Type B pancreatic cell (in vitro differentiated cells): ENCODE measurements around the gene SPINK5. TPM values are rescaled to one million over a fixed set of nuclear protein-coding genes. Genes with fewer than 3 reads are reported as not detected.

ENCODE experiments used
- DNase-seq: peaks from one replicate; pipeline ENCODE4 v3.0.0; 2021; ENCODE audit warnings: mixed read lengths; ENCODE audit not compliant: unreplicated experiment; ENCODE audit errors: extremely low spot score
- H3K27ac Mint-ChIP-seq: 2 replicates; pipeline ENCODE4 v1.8.0; 2021; ENCODE audit warnings: mild to moderate bottlenecking, mixed read lengths
- H3K27me3 Mint-ChIP-seq: 2 replicates; pipeline ENCODE4 v1.8.0; 2021; ENCODE audit warnings: mixed read lengths
- H3K36me3 Mint-ChIP-seq: 2 replicates; pipeline ENCODE4 v1.8.0; 2021; ENCODE audit warnings: mixed read lengths
- H3K4me1 Mint-ChIP-seq: one replicate; pipeline ENCODE4 v1.8.0; 2021; ENCODE audit warnings: mixed read lengths; ENCODE audit not compliant: unreplicated experiment
- H3K4me3 Mint-ChIP-seq: 2 replicates; pipeline ENCODE4 v1.8.0; 2021; ENCODE audit warnings: mild to moderate bottlenecking, mixed read lengths
- H3K9me3 Mint-ChIP-seq: 2 replicates; pipeline ENCODE4 v1.8.0; 2021; ENCODE audit warnings: mixed read lengths
- total RNA-seq: library from RNA; stranded (reverse); gene quantifications from 2 replicates; pipeline ENCODE4 v1.2.1, GENCODE V29; 2021; ENCODE audit warnings: low replicate concordance
- TF ChIP-seq, protein P1 (sequence below): fragments of 200-600 bp; sonication (generic); conservative IDR thresholded peaks from 2 replicates; pipeline ENCODE4 v1.5.0; 2021; ENCODE audit warnings: antibody characterized with exemption, mild to moderate bottlenecking

Gene SPINK5
- total RNA-seq, 1 donor from 2014 or later, result 26.0 TPM

DNA sequence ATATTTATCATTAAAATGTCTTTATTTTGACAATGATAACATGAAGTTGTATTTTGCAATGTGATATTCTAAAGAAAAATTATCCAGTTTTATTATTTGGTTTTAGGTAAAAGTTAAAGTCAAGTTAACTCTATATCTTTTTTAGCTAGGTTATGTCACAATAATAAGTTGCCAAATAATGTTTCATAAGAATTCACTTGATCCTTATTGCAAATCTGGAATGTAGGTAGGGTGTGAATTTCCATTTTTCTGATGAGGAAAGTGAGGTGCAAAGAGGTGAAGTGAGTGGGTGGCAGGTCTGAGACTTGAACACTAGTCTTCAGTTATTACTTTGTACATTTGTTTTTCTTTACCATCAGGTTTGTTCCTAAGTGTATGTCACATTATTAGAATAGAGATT is 21.5 kb downstream of the SPINK5 start:
- H3K4me3 Mint-ChIP-seq, result no peak overlapping the region
- peaks cover 8% of the 10 kb centered on the region for H3K4me1 Mint-ChIP-seq
- TF ChIP-seq, protein P1, sequence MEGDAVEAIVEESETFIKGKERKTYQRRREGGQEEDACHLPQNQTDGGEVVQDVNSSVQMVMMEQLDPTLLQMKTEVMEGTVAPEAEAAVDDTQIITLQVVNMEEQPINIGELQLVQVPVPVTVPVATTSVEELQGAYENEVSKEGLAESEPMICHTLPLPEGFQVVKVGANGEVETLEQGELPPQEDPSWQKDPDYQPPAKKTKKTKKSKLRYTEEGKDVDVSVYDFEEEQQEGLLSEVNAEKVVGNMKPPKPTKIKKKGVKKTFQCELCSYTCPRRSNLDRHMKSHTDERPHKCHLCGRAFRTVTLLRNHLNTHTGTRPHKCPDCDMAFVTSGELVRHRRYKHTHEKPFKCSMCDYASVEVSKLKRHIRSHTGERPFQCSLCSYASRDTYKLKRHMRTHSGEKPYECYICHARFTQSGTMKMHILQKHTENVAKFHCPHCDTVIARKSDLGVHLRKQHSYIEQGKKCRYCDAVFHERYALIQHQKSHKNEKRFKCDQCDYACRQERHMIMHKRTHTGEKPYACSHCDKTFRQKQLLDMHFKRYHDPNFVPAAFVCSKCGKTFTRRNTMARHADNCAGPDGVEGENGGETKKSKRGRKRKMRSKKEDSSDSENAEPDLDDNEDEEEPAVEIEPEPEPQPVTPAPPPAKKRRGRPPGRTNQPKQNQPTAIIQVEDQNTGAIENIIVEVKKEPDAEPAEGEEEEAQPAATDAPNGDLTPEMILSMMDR, result no peak
- no peaks in the 10 kb centered on the region for H3K36me3 Mint-ChIP-seq
- DNase-seq, result no peak
- no peaks in the 10 kb centered on the region for H3K9me3 Mint-ChIP-seq
- H3K27me3 Mint-ChIP-seq, result no peaks in the 10 kb centered on the region
- H3K27ac Mint-ChIP-seq, result no peak overlapping the region

DNA sequence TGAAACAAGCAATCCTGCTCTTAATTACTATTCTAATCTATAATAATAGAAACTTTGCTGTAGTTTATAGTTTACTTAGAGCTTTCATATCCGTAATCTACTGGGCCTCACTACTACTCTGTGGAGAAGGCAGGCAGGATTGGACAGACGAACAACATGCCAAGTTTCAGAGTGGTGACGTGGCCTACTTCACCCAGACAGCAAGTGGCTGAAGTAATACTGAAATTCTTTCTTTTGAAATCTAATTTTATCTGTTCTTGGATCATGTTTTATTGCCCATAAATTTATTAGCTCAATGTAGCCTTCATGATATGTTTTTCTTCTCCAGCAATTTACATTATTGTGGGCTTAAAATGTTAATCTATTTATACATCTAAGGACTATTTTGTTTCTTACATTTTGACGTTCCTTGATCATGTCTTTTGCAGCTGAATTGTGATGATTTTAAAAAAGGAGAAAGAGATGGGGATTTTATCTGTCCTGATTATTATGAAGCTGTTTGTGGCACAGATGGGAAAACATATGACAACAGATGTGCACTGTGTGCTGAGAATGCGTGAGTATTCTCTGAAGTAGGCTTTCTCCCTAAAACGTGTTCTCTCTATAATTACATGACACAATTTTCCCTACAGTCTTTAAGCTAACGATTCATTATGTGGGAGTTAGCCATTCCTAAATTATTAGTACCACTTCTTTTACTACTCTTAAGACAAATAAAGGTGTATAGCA is 22.4 kb downstream of the SPINK5 start:
- TF ChIP-seq, protein P1, result no peak
- Mint-ChIP-seq H3K27ac (no peak overlapping the region), H3K36me3 (no peaks in the 10 kb centered on the region), H3K27me3 (no peaks in the 10 kb centered on the region), H3K4me3 (no peak overlapping the region), H3K9me3 (no peaks in the 10 kb centered on the region), H3K4me1 (peaks cover 12% of the 10 kb centered on the region)
- no peak for DNase-seq

DNA sequence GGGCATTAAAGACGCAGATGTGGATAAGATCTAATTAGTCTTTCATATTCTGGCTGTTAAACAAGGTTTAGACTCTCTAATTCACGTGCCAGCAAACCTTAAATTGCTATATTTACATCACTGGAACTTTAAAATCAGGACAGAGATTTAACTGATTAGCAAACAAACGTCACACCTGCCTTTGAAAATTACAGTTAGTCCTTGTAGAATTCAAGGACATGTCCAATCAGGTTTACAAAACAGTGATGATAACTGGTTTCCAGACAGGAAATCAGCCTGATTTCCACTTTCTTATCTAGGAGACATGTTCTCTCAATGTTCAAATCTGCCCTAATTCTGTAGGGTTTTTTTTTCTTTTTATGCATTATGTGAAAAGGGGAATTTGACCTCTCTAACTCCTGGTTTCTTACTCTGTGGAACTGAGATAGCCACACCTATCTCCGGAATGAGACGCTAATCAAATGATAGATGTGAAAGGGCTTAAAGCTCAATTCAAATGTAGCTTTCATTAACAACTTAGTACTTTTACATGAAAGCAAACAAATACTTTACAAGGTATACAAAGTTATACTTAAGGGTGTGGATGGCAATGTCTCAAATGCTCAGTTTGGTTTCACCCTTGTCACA is 26.5 kb downstream of the SPINK5 start:
- H3K36me3 Mint-ChIP-seq, result peaks cover 5% of the 10 kb centered on the region
- peak overlapping the region; percentile 53 for H3K4me3 Mint-ChIP-seq
- H3K9me3 Mint-ChIP-seq, result no peaks in the 10 kb centered on the region
- H3K27ac Mint-ChIP-seq, result peak overlapping the region; percentile 71
- DNase-seq, result no peak
- no peaks in the 10 kb centered on the region for H3K27me3 Mint-ChIP-seq
- peaks cover 12% of the 10 kb centered on the region for H3K4me1 Mint-ChIP-seq
- TF ChIP-seq, protein P1, result no peak

DNA sequence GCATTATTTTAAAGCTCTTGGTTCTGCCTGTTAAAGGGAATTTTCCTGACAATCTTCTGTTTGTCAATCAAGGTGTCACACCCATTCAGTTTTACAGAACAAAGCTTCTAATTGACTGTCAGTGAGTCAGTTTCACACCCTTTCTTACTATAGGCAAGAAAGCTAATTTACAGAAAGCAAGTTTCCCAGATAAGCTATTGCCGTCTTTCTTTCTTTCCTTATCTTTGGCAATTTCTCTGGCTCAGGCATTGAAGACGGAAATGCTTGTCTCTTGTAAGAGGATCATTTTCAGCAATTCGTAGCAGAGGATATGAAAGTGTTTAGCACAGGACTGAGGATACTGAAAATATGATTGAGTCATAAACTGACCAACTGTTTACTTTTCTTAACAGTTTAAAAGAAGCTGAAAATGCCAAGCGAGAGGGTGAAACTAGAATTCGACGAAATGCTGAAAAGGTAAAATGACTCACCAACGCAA is 27.0 kb downstream of the SPINK5 start:
- Mint-ChIP-seq H3K4me3 (peak overlapping the region; percentile 61), H3K27me3 (no peaks in the 10 kb centered on the region), H3K36me3 (peaks cover 5% of the 10 kb centered on the region), H3K9me3 (no peaks in the 10 kb centered on the region), H3K27ac (peak overlapping the region; percentile 71), H3K4me1 (peaks cover 12% of the 10 kb centered on the region)
- TF ChIP-seq, protein P1, result no peak
- DNase-seq, result no peak

DNA sequence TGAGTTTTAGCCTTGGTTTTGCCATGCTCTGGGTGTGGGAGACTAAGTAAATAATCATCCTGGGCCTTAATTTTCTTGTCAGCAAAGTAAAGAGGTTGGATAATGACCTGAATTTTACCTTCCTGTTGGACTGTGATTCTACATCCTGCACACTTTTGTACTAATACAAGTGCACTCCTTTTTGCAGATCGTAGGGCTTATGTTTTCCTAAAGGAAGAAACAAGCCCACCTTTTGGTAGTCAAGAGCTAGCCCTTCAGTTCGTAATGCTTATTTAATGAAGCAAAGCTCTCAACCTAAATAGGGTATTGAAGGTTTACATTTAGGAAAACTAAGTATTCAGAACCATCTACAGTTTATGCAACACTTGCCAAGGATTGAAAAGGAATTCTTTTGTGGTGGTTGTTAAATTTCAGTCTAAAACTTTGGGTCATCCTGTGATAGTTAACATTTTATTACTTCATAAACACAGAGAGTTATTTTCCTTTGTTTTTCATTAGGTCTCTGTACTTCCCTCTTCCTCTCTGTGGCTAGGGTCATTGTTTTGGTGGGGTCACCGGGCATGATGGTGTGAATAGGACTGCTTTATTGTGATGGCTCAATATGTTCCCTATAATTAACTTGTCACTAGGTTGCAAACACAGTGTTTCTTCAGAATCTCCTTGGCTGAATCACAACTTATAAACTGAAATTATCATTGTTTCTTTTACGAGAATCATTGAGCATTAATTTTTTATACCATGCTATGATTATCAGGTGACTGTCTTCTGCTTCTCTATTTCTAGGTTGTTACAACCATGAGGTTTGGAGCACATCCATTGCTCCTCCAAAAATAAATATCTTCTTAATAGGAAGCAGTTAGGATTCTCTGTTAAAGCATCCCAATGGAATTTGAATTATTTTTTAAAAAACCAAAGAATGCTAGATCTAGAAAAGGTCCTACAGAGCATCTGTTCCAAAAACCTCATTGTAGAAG is 28.5 kb downstream of the SPINK5 start:
- H3K27me3 Mint-ChIP-seq, result no peaks in the 10 kb centered on the region
- DNase-seq, result no peak
- no peak overlapping the region for H3K27ac Mint-ChIP-seq
- peak overlapping the region; percentile 38 for H3K4me3 Mint-ChIP-seq
- H3K9me3 Mint-ChIP-seq, result no peaks in the 10 kb centered on the region
- peaks cover 5% of the 10 kb centered on the region for H3K36me3 Mint-ChIP-seq
- H3K4me1 Mint-ChIP-seq, result peaks cover 12% of the 10 kb centered on the region
- TF ChIP-seq, protein P1, result no peak
